Kidney capillary endothelial cell (primary cell): ENCODE results near the gene MUC6.

ENCODE experiments used
- DNase-seq: peaks from one replicate; pipeline ENCODE4 v3.0.0-alpha.2; 2018; ENCODE audit warnings: low spot score

Gene MUC6

DNA sequence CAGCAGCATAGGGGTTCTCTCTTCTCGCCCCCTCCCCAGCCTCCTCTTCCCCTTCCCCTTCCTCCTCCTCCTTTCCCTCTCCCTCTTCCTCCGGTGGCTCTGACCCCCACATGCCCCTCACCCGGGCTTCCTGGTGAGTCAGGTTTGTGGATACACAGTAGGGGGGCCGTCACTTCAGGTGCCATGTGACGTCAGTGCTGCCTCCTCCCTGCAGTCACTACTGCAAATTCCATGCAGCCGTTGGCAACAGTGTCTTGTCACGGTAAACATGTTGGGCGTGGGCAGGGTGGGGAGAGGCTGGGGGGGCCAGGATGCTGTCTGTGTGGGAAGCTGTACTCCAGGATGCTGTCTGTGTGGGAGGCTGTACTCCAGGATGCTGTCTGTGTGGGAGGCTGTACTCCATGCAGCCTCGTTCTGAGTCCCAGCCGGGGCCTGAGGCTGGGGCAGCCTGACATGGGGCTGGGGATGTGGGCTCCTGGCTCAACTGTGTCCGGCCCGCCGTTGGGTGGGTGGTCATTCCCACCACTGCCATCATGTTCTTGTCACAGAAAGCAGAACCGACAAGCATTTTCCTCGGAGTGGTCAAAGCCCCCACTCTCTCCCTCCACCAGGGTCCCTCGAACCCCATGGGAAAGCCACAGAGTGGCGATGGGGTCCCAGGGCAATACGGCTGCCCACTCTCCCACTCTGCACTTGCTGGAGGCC is 35.8 kb upstream of the MUC6 start:
- no peak for DNase-seq

DNA sequence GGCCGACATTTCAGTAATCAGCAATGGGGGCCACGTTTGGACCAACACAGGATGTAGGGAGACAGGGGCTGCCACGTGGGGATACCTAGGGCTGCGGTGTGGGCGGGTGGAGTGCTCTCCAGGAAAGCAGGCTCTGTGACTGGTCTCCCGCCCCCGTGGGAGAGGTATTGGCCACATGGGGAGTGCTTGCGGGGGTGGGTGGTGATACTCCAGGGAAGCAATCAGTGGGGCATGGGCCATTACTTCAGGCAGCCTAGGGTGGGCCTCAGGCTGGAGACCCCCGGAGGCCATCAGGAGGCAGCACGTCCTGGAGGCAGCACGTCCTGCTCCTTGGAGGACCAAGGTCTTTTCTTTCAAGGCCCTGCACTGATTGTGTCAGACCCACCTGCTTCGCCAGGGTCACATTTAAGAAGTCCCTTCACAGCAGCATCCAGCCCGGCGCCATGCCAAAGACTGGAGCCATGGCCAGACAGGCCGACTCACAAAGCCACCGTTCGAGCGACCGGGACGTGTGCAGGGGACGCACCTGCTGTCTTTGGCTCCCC is 35.1 kb upstream of the MUC6 start:
- no peak for DNase-seq

DNA sequence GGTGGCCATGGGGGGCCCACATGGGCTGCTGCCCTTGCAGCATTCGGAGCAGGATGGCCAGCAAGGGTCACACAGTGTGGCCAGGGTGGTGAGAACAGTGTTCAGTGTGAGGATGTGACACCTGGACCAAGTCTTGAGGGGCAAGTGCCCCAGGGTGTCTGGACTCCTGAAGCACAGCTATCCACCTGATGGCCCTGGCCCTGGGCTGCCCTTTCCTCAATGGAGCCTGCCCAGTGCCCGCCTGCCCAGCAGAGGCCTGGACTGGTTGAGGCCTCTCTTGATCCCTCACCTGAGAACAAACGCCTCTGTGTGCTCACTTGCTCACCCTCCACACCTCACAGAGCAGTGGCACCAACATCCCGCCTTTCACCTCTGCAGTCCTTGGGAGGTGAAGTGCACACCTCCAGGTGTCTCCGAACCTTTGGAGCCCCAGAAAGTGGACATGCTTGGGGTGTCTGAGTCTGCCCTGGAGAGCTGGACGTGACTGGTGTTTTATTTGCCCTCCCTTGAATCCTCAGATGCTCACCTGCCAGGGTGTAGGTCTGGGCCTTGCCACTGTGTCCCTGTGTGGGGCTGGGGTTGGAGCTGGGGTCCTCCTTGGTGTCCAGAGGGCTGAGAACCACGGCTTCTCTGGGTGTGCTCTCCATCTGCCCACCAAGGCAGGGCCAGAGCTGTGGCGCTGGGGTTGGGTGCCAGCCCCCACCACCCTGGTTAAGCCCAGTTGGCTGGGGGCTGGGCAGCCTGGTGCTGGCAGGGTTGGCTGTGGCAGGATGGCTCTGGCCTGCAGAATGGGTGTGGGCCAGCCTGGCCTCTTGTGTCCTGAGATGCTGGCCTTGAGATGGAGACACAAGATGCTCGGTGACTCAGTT is 34.3 kb upstream of the MUC6 start:
- no peak for DNase-seq

DNA sequence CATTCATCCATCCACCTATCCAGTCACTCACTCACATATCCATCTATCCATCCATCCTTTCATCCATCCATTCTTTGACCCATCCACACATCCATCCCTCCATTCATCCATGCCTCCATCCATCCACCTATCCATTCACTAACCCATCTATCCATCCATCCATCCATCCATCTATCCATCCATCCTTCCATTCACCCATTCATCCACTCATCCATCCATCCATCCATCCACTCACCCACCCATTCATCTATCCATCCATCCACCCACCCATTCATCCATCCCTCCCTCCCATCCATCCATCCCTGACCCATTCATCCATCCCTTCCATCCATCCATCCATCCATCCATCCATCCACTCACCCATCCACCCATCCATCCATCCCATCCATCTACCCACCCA is 33.2 kb upstream of the MUC6 start:
- no peak for DNase-seq

DNA sequence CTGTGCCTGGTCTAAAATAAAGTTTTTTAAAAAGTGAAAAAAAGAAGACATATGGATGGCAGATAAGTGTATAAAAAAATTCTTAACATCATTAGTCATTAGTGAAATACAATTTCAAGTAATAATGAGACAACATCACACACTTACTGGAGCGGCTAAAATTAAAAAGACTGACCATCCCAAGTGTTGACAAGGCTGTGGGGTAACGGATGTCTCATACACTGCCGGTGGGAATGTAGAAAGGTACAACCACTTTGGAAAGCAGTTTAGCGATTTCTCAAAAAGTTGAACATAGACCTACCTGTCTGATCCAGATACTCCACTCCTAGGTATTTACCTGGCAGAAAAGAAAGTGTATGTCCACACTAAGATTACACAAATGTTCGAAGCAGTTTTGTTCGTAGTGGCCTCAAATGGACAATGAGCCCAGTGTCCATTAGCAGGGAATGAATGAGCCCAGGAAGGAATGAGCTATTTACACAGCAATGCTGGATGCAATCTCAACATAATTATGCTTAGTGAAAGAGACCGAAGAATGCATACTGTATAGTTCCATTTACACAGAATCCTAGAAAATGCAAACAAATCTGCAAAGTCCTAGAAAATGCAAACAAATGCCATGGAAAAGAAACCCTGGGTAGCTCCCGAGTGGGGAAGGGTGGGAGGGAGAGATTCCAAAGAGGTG is 31.4 kb upstream of the MUC6 start:
- DNase-seq, result no peak

DNA sequence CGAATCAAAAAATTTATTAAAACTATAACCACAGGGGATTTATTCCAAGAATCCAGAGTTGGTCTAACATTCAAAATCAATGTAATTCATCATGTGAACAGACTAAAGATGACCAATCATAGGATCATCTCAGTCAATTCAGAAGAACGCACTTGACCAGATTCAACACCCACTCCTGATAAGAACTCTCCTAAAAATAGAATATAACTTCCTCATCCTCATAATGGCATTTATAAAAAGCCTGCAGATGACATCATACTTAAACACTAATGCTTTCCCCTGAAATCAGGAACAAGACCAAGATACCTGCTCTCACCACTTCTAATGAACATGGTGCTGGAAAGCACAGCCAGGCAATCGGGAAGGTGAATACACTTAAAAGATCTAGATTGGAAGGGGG is 27.6 kb upstream of the MUC6 start:
- DNase-seq, result no peak

DNA sequence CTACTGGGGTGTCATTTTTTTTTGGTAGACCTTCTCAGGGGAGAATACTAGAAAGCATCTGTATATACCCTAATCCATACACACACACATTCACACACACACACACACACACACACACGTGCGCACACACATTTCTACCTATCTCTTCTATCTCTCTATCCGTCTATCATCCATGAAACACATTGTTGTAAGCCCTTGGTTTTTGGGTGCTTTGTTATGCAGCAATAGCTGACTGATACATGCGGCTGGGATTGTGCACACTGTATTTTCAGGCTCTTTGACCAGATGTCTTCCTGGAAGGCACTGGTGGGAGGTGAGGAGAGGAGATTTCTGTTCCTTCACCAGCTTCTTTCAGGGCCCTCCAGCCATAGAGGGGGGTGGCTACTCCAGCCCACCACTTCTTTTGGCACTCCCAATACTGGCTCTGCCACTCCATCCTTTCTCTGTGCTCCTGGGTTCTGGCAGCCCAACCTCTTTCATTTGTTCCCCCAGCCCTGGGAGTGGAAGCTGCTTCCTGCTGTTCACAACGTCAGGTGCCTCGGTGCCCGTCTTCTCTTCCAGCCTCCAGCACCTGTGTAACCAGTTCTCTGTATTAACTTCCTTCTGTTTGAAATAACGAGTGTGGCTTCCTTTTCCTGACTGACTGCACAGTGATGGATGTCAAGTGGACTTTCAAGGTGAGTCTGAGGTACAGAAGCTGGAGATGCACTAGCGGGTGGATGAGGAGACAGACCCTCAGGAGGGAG is 25.7 kb upstream of the MUC6 start:
- DNase-seq, result no peak

DNA sequence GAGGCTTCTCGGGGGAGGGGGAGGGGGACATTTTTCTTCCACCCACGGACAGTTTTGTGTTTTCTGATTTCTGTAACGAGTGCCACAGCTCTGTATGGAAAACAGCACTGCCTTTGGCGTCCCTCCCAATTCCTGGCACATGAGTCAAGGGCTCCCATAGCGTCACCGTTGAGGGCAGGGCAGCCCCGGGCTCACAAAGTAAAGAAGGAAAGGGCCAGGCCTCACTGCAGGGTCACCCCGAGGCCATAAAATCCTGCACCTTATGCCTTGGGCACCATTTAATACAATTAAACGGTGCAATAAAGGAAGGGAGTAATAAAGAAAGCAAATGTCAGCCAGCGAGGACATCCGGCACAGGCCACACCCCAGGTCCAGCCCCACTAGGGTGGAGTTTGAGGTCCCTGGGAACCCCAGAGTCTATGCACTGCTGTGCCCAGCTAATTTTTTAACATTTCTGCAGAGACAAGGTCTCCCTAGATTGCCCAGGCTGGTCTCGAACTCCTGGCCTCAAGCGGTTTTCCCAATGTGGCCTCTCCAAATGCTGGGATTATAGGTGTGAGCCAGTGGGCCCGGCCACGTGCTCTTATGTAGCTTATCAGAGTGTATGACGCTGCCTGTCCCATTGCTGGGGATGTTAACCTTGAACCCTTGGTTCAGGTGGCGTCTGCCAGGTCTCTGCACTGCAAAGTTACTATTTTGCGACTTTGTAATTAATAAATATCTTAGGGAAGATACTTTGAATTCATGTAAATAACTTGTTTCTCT is 24.5 kb upstream of the MUC6 start:
- no peak for DNase-seq

DNA sequence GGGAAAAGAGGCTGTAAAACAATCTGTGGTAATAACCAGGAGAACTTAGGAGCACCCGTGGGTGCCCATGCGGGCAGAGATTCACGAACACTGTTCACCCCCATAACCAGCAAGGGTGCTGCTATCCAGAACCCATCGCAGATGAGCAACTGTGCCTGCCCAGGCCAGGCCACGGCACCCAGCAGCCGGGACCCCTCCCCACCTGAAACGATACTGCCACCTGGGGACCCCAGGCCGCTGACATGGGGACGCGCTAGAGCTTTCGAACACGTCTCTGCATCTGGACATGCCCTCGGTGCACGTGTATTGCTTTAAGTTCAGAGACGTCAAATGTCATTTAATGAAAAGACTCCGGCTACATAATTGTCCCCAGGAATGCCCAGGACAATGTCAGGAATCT is 23.9 kb upstream of the MUC6 start:
- DNase-seq, result no peak

DNA sequence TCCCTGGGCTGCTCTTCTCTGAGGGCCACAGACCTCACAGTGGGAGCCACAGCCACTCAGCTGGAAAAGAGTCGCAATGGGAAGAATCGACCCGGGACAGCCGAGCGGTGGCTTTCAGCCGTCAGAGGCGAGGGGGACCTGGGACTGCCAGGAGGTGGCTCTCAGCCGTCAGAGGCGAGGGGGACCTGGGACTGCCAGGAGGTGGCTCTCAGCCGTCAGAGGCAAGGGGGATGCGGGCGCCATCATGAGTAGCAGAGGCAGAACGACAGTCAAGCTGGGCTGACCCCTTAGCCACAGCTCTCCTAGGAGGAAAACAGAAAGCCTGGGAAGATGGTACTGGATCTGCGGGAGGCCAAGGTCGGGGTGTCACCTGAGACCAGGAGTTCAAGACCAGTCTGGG is 23.2 kb upstream of the MUC6 start:
- no peak for DNase-seq

DNA sequence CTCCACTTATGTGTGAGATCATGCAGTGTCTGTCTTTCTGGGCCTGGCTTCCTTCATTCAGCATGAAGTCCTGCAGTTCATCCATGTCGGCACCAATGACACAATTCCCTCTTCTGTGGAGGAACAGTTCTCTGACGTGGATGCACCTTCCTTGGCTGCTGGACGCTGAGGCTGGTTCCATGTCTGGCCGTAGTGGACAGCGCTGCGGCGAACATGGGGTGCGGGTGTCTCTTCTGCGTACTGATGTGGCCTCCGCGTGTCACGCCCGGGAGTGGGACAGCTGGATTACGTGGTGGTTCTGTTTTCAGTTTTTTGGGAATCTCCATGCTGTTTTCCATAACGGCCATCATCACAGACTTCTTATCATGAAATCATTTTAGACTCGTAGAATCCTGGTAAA is 21.3 kb upstream of the MUC6 start:
- no peak for DNase-seq

DNA sequence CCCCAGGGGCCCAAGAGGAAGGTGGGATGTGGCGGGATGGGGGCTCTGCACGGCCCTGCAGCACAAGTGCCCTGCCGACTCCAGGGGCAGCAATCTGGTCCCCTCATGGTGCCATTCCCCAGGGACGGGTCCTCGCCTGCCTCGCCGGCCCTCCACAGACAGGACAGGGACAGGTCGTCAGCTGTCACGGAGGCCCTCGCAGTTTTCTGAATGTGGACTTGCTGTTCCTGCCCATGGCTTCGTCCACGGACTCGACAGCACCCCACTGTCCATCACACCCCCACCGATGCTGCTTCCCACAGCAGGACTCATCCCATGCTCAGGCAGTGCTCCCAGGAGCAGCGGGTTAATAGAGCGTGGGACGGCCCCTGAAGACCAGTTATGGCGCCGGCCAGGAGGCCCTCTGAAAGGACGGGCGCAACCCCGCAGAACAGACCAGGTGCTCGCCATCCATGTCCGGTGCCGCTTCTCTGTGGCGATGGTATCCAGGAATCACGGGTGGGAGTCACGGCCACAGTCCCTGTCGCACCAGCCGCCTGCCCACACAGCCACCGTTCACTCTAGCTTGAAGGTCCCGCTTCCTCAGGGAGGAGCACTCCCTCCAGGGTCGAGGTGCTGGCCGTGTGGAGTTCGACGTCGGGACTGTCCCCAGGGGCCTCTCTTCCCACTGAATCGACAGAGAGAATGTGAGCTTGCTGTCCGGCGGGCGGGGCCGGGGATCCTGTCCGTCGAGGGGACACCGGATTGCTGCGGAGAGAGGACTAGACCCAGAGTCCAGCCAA is 19.7 kb upstream of the MUC6 start:
- no peak for DNase-seq

DNA sequence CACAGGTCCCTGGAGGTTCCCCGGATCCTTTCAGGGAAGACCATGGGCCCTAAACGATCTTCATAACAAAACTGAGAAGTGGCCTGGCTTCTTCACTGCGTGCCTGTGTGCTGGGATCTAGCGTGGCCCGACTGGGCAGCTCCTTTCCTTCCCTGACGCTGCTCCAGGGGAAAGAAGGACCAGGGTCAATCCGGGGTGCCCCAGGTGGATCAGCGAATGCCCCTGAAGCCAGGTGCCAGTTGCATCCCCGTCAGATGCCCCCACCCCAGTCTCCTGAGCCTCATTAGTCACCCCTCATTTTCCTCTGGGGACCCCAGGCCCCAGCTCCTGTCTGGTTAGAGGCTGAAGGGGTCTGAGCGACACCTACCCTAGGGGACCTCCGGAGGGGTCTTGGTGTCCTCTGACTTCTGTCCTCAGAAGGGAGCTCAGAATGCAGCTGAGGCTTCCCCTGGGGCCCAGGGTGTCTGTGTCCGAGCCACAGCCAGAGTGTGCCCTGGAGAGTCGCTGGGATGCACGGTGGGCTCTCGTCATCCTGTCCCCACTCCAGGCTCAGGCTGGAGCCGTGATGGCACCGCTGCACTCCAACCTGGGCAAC is 18.7 kb upstream of the MUC6 start:
- no peak for DNase-seq

DNA sequence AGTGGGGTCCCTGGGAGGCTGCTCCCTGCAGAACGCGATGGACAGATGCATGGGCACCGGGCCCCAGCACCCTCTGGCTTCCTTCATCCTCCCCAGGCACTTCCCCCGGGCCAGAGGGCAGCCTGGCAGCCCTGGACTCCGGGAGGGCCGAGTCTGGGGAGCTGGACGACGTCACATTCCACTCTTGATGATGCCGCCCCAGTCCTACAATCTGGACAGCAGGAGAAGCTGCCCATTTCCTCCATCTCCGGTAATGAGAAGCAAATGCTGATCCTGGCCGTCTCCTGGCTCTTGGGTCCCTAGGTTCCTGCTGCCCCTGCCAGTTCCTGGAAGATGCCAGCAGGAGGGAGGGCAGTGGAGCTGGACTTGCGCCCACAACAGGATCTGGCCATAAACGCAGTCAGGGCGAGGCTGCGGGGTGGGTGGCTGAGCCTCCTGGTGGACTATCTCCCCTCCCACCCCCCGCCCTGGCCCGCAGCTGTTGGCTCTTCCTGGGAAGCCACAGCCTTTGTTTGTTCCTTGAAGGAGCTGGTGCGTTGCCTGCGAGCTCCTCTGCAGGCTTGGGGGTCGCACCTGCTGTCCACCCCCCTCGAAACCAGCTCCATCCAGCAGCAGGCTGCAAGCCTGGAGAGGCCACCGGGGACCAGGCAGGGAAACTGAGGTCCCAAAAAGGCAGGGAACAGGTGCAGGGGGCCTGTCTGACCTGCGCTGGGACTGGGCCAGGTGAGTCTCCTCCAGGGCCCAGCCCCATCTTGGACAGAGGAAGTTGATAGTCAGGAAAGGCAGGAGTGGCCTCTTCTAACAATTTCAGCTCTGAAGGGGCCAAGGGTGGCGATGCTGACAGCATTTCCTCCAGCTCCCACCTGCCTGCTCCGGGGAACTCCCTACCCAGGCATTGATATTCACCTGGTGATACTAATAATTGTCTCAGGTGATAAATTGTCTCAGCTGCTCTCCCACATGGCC is 17.9 kb upstream of the MUC6 start:
- DNase-seq, result no peak

DNA sequence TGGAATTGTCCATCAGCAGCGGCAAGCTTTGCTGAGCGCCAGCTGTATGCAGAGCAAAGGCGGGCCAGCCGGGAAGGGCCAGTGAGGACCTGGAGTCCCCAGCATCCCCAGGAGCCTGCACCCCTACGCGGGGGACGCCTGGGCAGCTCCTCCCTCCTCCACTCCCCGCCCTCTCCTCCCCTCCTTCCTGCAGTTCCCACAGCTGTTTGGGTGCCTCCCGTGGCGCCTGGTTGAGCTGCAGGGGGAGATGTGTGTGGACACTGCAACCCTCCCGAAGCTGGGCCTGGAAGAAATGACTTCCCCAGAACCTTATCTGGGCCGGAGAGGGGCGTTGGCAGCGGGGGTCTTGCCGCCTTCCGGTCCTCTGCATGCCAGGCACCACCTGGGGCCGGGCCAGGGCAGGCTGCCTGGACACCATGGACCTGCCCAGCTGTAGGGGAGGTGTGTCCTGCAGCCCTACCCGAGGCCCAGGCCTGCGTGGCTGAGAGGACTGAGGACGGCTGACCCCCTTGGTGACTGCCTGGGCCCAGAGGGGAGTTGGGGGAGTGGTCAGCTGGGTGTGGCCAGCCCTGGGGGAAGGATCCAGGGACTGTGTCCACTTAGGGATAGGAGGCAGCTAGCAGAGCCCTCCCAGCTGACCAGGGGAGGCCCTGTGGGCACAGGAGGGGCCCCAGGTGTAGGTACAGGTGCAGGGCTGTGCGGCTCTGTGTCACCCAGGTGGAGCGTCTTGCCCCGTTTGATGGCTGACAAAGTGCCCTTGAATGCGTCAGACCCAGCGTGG is 16.8 kb upstream of the MUC6 start:
- DNase-seq, result no peak

DNA sequence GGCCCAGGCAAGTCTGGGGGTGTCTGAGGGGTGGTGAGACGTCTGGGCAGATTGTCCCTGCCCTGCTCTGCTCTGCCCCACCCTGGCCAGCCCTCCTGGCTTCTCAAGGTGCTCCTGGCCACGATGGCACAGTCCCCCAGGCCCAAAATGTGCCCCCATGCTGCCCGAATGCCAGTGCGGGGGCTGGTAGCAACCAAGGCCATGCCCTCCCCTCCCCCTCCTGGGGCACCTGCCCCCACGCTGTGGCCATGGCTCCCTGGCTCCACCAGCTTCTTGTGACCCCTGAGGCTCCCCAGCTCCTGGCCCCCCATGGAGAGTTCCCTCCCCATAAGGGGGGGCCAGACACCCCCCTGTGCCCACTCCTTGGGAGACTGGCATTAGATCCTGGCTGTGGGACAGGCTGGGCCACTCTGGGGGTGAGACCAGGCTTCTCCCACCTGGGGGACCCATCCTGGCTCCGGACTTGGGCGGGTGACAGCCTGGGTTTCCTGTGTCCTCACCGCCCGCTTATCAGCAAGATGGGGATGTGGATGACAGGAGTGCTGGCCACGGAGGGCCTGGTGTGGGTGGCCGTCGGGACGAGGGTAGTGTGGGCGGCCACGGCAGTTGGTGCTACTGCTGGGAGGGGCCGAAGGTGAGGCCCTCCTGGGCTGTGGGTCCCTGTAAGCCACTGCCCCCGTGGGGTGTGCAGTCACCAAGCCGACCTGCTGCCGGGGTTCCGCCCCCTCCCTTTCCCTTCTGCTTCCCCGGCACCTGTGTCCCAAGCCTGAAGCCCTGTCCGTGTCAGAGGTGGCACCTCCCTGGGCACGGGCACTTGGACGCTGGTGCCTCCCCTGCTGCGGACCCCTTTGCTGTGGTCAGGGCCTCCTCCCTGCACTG is 15.9 kb upstream of the MUC6 start:
- no peak for DNase-seq
